HG03342 (cell line): Measurements from ENCODE around the gene CAVIN1.
"Not testable (repeated sequence)": the region's sequence is repeated elsewhere in the genome, so short reads cannot be mapped to it uniquely, and the experiment has no call there.

Experiments
- ATAC-seq: cut with Tn5 transposase; IDR thresholded peaks from one replicate; pipeline ENCODE4 v1.9.1; 2021; ENCODE audit warnings: mild to moderate bottlenecking, moderate library complexity; ENCODE audit not compliant: unreplicated experiment

The CAVIN1 gene, protein sequence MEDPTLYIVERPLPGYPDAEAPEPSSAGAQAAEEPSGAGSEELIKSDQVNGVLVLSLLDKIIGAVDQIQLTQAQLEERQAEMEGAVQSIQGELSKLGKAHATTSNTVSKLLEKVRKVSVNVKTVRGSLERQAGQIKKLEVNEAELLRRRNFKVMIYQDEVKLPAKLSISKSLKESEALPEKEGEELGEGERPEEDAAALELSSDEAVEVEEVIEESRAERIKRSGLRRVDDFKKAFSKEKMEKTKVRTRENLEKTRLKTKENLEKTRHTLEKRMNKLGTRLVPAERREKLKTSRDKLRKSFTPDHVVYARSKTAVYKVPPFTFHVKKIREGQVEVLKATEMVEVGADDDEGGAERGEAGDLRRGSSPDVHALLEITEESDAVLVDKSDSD

DNA sequence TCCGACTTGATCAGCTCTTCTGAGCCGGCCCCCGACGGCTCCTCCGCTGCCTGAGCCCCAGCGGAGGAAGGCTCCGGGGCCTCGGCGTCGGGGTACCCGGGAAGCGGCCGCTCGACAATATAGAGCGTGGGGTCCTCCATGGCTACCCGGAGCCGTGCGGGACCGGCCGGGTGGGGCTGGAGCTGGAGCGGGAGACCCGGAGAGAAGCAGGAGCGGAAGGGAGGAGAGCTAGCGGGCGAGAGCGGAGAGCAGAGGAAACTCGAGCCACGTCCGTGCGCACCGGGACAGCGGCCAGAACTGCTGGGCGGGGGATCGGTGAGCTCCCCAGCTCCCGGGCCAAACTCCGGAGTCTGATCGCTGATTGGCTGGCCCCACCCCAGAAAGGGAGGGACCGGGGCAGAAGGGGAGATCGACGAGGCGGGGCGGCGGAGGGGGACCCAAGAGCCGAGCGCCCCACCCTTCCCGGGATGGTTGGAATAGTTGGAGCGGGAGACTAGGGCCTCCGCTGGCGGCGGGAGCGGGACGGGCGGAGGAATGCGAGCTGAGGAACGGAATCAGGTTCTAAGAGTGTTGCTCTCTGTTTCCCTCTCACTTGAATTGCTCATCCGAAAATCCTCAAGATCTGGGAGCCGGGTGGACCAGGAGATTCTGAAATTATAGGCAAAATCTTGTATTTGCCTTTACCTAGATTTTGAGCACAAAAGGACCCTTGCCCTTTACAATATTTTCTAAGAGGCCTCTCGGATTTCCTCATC lies at the start of gene CAVIN1:
Gene CAVIN1, minus strand, starts transcription at position 299 of the 755 bp plus-strand sequence. Its CDS starts 159 bp downstream, at position 140.
- ATAC-seq: no peak

DNA sequence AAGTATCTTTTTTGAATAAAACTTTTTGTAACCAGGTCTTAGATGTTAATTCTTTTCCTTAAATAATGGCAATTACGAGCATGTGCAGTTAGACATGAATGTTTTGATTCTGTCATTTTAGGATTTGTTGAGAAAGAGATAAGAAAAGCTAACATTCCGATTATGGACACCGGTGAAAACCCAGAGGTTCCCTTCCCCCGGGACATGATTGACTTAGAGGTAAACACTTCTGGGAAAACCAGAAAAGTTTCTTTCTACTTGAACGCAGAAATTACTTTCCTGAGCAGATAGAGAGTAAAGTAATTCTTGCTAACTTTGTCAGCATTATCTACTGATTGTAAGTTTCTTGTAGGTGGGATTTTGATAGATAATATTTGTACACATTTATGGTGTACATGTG lies 44.8 kb upstream of the CAVIN1 start:
- ATAC-seq: no peak

DNA sequence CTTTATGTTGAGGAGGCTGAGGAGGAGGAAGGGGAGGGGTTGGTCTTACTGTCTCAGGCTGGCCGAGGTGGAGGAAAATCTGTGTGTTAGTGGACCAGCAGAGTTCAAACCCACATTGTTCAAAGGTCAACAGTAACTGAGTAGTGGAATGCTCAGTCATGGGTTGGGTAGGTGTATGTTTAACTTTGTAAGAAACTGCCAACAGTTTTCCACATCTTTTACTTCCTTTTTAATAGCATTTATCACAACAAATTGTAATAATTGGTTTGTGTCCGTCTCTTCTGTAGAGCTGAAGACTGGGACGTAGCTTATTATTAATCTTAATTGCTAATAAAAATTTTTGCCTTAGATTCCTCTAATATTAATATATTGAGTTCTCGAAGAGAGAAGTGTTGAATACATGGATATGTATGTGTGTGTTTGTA lies 40.9 kb upstream of the CAVIN1 start:
- ATAC-seq: no peak

DNA sequence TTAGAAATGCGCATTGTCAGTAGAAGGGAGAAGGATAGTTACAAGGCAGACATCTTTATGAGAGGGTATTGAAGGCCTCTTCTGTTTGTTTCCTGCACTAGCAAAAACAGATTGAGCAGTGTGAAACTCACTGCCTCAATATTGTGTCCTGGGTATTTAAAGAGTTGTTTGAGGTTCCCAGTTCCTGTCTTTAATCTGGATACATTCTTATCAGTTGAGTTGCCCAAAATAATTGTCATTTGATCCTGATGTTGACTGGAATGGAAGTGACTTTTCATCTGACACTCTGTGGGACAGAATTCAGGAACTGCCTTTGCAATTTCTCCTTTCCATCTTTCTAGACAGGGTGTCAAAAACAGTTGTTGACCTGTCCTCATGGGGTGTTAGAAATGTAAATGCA lies 37.3 kb upstream of the CAVIN1 start:
- no peak for ATAC-seq

DNA sequence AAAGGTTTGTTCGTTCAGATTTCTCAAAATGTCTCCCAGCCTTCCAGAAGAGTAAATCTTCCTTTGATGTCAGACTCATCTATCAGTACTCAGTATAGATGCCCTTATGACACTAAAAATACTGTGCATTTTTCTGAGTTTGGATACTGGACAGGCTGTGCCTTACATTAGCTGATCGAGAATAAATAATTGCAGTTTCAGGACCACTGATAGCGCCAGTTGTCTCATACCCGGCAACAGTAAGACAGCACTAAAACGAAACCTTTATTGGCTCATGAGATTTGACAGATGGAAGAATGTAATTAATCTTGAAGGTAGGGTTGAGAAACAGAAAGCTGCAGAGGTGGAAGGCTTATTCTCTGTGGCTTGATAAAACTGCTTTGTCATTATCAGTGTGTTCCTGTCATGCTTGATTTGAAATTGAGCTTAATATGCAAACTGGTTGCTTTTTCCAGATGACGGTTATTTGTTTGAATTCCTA lies 36.8 kb upstream of the CAVIN1 start:
- ATAC-seq: no peak

DNA sequence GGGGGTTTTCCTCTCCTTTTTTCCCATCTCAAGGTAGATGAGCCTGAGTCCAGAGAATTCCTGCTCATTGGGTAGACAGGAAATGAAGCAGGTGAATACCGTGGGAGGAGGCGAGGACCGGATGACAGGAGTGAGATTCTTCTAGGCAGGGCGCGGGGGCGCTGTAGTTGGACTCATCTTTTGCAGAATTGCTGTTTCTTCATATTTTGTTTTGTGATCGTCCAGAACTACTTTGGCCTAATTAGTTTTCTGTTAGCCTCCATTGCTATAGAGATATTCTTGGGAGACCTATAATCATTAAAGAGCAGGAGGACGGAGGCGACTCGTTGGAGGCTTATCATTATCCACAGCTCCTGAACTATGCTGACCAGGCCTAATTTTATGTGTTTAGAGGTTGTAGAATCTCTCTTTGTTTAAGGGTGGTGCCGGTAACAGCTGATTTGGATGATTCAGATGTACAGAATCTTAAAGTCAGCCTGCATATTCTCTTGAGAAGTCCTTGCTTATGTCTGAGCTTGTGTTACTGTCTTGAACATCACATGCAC lies 36.3 kb upstream of the CAVIN1 start:
- no peak for ATAC-seq

DNA sequence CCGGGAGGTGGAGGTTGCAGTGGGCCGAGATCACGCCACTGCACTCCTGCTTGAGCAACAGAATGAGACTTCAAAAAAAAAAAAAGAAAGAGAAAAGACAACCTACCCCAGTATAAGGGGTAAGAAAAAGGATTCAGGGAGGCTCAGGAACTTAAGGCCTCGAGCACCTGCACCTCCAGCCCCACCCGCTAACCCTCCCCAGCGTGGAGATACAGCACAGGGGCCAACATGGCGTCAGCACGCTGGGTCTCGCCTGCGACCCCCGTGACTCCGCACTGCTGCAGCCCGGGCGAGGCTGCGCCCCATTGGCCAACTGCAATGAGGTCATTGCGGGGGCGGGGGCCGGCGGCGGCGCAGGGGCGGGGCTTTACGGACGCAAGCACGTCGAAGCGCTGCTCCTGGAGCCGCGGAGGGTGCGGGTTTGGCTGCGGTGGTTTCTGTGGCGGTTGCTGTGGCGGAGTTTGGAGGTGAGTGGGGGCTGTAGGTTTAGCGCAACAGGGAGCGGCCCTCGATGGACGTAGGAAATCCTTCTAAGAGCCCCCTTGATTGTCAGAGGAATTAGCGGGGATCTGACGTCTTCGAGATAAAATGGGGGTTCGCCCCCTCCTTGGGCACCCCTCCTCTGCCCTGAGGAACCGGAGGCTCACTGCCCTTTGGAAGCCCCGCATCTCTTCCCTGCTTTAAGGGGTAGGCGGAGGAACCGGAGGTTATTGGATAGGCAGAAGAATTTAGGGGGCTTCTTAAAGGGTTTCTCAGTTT lies 35.6 kb upstream of the CAVIN1 start, which contains the start of gene ATP6V0A1:
Gene ATP6V0A1, plus strand, starts transcription at position 382 of the 759 bp plus-strand sequence. CDS start 2,017 bp downstream, outside the sequence.
- peak; percentile 67 for ATAC-seq

DNA sequence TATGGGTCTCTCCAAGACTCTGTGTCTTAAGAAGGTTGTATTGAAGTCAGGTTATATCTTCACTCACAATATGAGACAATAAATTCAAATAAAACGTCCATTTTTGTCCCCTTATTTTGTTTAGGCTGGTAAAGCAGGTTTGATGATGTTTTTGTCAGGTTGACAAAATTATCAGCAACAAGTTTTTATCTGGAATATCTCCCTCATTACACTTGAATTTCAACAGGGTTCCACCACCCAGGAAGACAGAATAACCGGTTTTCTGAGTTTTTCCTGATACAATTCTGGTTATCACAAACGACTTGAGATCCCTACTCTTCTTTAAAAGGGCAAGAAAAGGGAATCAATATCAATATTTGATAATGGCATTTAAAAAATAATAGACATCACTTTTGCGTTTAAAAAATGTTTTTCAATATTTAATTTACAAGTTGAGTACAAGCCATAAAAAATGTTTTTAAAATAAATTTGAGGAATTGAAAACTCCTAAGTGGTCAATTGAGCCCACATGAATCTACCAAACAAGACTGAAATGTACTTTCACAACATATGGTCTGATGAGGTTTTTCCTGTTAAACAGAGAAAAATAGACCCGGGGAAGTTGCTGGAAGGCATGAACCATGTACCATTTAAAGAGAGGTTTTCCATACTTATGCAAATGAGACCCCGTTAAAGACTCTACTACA lies 34.2 kb upstream of the CAVIN1 start:
- ATAC-seq: no peak

DNA sequence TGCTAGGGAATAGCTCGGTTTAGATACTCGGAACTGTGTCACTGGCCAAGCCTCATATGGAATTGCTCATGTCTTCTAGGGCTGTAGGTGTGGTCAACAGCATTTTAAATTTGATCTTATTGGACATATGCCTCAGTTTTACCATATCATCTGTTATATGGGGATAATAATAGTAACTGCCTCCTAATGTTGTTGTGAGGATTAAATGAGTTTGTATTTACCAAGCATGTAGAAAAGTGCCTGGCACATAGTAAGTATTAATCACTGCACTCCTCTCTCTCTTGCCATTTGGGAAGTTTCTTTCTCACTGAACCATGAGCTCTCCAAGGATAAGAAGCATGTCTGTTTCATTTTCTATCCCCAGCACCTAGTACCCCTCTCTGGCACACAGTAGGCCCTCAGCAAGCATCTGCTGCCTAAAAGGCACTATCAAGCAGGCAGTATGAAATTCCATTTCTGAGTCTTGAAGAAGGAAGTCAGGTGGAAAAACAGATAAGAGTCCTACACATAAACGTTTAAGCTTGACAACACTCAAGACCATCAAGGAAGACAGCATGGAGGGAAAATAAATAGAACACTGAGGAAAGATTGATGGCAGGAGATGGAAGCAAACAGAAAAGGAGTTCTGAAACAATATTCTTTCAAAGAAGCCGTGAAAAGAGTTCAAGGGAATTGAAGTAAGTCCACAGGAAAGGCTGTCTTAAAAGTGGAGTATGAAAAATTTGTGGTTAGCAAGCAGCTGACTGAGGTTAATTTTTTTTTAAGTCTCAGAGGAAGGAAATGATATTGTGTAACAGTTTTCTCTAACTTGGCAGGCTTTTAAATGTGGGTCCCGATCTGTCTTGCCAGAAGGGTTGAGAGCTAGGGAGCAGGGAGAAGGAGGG lies 33.4 kb upstream of the CAVIN1 start:
- no peak for ATAC-seq

DNA sequence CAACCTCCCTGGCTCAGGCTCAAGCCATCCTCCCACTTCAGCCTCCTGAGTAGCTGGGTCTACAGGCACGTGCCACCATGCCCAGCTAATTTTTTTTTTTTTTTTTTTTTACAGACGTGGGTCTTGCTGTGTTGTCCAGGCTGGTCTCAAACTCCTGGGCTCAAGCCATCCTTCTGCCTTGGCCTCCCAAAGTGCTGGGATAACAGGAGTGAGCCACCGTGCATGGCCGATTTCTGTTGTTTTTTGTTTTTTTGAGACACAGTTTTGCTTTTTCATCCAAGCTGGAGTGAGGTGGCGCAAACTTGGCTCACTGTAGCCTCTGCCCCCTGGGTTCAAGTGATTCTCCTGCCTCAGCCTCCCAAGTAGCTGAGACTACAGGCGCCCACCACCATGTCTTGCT lies 31.9 kb upstream of the CAVIN1 start:
- ATAC-seq: not testable (repeated sequence)

DNA sequence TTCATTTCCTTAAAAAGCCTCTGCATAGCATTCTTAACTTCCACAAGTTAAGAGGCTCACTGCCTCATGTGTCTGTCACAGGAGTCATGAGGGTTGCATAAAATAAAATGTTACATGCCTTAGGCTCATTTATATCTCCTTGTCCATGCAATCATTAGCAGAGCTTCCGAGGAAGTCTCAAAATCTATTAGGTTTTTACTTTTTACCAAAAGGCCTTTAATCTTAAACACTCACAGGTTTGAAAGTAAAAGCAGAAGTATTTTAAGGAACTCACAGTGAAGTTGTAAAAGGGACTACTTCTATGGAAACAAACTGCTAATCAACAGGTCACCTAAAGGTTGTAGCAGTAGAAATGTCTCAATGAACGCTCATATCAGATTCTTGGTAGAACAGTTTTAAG lies 30.4 kb upstream of the CAVIN1 start:
- no peak for ATAC-seq

DNA sequence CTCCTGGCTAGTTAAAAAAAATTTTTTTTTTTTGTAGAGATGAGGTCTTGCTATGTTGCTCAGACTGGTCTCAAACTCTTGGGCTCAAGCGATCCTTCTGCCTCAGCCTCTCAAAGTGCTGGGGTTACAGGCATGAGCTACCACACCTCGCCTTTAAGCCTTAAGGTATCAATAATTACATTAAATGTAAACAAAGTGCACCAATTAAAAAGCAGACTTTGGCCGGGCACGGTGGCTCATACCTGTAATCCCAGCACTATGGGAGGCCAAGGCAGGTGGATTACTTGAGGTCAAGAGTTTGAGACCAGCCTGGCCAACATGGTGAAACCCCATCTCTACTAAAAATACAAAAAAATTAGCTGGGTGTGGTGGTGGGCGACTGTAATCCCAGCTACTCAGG lies 28.2 kb upstream of the CAVIN1 start:
- ATAC-seq: not testable (repeated sequence)

DNA sequence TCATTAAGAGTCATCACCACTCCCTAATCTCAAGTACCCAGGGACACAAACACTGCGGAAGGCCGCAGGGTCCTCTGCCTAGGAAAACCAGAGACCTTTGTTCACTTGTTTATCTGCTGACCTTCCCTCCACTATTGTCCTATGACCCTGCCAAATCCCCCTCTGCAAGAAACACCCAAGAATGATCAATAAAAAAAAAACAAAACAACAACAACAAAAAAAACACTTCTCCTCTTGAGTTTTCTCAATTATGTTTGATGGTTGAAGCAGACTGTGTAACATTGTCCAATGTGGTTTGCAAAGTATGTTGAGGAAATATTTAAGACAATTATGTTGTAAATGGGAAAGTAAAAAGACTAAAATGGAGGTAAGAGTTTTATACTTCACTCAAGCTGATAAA lies 26.8 kb upstream of the CAVIN1 start:
- ATAC-seq: not testable (repeated sequence)

DNA sequence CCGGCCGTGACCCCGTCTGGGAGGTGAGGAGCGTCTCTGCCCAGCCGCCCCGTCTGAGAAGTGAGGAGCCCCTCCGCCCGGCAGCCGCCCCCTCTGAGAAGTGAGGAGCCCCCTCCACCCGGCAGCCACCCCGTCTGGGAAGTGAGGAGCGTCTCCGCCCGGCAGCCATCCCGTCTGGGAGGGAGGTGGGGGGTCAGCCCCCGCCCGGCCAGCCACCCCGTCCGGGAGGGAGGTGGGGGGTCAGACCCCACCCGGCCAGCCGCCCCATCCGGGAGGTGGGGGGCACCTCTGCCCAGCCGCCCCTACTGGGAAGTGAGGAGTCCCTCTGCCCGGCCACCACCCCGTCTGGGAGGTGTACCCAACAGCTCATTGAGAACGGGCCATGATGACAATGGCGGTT lies 26.1 kb upstream of the CAVIN1 start:
- not testable (repeated sequence) for ATAC-seq

DNA sequence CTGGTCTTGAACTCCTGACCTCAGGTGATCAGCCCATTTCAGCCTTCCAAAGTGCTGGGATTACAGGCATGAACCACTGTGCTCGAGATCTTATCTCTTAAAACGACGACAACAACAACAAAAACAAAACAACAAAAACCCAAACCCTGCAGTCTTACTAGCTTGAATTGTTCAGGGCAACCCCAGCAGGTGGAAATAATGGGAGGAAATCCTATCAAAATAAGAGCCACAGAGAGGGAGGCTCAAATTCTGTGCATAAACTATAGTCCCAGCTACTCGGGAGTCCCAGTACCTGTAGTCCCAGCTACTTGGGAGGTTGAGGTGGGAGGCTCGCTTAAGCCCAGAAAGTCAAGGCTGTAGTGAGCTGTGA lies 19.1 kb upstream of the CAVIN1 start:
- no peak for ATAC-seq

DNA sequence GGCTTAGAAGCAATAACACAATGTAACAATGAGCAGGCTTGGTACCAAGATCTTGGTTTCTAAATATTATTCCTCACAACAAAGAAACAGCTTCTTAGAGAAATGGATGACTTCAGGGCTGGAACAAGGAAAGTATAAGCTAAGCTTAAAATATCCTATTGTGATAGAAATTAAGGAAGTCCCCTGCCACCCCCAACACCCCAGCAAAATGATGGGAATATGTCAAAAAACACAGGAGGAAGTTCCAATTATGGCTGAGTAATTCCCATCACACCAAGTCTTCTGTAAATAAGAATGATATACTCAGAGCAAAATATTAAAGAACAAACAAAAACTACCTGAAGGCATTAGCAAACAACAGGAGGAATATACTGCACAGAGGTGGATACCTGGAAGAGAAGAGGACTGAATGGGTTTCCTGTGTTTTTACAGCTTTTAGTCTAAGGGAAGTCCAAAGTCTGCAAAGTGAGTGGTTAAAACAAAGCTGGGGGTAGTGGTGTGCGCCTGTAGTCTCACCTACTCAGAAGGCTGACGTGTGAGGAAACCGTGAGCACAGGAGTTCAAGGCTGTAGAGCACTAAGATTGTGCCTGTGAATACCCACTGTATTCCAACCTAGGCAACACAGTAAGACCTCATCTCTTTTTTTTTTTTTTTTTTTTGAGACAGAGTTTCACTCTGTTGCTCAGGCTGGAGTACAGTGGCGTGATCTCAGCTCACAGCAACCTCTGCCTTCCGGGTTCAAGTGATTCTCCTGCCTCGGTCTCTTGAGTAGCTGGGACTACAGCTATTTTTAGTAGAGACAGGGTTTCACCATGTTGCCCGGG lies 18.5 kb upstream of the CAVIN1 start:
- no peak for ATAC-seq

DNA sequence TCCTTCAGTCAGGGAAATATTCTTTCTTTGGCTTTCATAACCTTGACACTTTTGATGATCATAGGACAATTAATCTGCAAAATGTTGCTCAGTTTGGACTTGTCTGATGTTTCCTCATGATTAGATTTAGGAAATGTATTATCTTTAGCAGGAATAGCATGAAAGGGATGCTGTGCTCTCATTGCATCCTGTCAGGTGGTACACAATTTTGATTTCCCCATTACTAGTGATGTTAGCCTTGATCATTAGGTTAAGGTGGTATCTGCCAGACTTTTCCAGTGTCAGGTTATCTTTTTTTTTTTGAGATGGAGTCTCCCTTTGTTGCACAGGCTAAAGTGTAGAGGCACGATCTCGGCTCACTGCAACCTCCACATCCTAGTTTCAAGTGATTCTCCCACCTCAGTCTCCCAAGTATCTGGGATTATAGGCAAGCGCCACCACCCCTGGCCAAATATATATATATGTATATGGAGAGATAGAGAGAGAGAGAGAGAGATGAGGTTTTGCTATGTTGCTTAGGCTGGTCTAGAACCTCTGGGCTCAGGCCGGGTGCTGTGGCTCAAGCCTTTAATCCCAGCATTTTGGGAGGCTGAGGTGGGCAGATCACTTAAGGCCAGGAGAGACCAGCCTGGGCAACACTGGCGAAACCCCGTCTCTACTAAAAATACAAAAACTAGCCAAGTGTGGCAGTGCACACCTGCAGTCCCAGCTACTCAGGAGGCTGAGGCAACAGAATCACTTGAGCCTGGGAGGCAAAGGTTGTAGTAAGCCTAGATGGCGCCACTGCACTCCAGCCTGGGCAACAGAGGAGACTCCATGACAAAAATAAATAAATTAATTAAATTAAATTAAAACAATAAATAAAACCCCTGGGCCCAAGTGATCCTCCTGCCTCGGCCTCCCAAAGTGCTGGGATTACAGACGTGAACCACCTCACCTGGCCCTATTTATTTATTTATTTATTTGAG lies 15.8 kb upstream of the CAVIN1 start:
- no peak for ATAC-seq
